Occipital lobe (tissue), 2 donors: ENCODE data around the gene PRDM1. TPM values are rescaled to one million over a fixed set of nuclear protein-coding genes. Genes with fewer than 3 reads are reported as not detected.

ENCODE experiments used
- DNase-seq: peaks from one replicate; lab custom pipeline; 2025; lab: John Stamatoyannopoulos, UW
- total RNA-seq: library from RNA; depleted of rRNA; stranded (reverse); fragments of >200 nt; gene quantifications from one replicate; pipeline ENCODE4 v1.2.3, GENCODE V29; 2014

PRDM1 gene
- total RNA-seq, 1 donor from 2014 or later = 1.4 TPM

DNA sequence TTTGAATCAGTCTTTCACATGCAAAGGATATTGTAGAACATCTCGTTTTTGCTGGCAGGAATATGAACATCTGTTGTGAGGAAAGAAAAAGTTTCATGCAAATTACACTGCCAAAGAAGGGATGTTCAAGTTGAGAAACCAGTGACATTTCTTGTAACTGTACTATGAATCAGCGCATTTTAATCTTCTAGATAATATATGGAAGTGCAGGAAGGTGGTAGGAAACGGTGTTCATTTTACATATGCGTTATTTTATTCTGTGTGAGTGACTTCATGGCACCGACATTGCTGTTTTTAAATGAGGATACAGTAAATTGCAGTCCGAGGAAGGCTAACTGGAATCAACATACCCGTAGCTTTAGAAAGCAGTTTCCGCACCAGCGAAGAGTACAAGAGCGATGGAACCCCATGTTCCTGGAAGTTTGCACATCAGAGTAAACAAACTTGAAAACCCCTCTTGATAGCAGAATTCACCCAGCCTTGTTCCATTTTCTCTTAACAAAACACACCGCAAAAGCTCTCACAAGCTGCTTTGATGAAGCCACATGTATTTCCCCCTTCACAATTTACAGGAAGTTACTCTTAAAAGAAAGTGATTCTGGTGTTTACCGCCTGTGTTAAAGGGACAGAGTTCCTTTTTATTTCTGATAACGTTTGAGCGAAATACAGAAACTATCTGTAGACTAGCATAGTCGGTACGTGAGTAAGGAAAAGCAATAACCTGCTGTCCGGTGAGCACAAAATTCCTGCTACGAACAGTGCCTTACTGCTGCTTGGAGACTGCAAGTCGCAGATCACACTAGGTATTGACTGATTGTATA lies 11.5 kb downstream of the PRDM1 start:
- no peak for DNase-seq

DNA sequence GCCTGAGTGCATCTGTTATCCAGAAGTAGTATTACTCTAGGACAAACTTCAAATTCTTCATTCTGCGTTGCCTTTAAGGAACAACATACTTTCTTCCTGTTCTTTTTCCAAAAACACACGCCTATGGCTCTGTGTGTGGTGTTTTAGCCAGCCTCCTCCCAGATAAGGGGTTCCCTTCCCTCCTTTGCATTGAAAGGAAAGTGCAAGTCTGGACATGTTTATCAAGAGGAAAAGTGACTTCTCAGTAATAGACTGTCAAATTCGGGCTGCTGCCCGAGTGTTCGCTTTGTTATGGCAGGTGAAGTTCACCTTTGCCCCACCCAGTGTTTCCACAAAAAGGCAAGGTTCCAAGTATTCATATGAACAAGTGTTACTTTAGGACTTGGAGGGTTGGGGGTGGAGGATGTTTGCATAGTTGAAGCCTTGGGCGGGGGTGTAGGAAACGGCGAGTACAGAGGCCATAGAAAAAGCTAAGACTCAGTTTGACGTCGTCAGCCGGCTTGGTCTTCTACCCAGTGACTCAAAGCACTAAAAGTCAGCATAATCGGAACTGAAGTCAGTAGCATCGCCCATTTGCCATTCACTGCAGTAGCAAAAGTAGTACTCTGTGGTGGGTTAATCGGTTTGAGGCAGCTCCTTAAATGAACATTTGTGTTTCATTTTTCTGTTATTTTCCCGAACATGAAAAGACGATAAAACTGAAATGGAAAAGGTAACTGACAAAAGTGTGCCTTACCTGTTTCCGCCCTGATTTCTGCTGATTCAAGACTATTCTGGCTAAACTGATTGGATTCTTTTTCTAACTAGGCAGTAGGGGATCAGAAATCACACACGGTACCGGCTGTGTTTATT lies 12.5 kb downstream of the PRDM1 start:
- DNase-seq = no peak

GRCh38 chr6:106099235-106099537 lies 13.1 kb downstream of the PRDM1 start:
- DNase-seq = no peak

DNA sequence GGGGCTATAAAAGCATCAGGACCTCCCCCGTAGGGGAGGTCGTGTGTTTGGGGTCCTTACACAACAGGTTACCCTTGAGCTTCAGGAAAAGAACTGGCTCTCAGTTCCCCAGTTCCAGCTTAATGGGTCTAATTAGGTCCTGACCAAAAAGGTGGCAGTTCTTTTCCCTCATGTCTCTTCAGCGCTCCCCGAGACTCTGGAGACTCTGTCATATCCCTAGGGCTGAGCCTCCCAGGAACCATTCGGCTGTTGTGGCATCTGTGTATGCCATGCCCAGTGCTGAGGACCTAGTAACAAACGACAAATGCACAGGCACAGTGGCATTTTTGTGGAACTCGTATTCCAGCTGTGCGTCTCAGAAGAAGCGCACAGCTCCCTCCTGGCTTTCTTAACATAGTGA lies 14.6 kb downstream of the PRDM1 start:
- no peak for DNase-seq

GRCh38 chr6:106101466-106101865 lies 15.3 kb downstream of the PRDM1 start:
- DNase-seq = no peak

GRCh38 chr6:106102034-106102433 lies 15.9 kb downstream of the PRDM1 start:
- DNase-seq = no peak

GRCh38 chr6:106102967-106103727 lies 17.0 kb downstream of the PRDM1 start:
- no peak for DNase-seq

GRCh38 chr6:106103728-106104109 lies 17.6 kb downstream of the PRDM1 start:
- no peak for DNase-seq

- no peak for DNase-seq
These were observed 18.3 kb downstream of the PRDM1 start for GRCh38 chr6:106104476-106104875.

DNA sequence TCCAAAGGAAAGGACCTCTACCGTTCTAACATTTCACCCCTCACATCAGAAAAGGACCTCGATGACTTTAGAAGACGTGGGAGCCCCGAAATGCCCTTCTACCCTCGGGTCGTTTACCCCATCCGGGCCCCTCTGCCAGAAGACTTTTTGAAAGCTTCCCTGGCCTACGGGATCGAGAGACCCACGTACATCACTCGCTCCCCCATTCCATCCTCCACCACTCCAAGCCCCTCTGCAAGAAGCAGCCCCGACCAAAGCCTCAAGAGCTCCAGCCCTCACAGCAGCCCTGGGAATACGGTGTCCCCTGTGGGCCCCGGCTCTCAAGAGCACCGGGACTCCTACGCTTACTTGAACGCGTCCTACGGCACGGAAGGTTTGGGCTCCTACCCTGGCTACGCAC lies 18.8 kb downstream of the PRDM1 start:
- no peak for DNase-seq

DNA sequence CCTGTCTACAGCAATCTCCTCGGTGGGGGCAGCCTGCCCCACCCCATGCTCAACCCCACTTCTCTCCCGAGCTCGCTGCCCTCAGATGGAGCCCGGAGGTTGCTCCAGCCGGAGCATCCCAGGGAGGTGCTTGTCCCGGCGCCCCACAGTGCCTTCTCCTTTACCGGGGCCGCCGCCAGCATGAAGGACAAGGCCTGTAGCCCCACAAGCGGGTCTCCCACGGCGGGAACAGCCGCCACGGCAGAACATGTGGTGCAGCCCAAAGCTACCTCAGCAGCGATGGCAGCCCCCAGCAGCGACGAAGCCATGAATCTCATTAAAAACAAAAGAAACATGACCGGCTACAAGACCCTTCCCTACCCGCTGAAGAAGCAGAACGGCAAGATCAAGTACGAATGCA lies 19.4 kb downstream of the PRDM1 start:
- no peak for DNase-seq

DNA sequence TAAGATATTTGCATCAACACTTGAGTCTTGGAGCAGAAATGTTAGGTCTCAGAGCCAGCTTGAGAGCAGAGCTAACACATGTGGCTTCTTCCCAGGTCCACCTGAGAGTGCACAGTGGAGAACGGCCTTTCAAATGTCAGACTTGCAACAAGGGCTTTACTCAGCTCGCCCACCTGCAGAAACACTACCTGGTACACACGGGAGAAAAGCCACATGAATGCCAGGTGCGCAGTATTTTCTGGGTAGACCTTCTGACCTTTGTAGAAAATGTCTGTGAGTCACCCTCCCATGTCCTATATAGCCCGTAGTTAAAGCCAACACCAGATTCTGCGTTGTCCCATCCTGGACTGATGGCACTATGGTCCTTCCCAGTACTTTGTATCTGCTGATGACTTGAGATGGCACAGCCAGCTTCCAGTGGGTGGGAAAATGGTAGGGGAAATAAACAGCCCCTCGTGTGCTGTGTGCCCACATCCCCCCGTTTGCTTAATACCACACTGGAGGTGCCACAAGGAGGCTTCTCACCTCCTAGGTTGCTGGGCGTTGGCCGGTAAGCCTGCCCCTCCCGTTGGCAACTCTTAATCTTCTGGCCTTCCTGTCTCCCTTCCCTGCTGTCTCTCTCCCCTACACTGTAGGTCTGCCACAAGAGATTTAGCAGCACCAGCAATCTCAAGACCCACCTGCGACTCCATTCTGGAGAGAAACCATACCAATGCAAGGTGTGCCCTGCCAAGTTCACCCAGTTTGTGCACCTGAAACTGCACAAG lies 20.3 kb downstream of the PRDM1 start:
- no peak for DNase-seq

- no peak for DNase-seq
These were observed 21.0 kb downstream of the PRDM1 start for GRCh38 chr6:106107043-106107613.

DNA sequence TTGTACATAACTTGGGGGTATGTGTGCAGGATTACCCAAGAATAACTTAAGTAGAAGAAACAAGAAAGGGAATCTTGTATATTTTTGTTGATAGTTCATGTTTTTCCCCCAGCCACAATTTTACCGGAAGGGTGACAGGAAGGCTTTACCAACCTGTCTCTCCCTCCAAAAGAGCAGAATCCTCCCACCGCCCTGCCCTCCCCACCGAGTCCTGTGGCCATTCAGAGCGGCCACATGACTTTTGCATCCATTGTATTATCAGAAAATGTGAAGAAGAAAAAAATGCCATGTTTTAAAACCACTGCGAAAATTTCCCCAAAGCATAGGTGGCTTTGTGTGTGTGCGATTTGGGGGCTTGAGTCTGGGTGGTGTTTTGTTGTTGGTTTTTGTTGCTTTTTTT lies 22.0 kb downstream of the PRDM1 start:
- no peak for DNase-seq

- DNase-seq = no peak
These were observed 22.9 kb downstream of the PRDM1 start for GRCh38 chr6:106109029-106109428.

GRCh38 chr6:106110164-106110826 lies 24.2 kb downstream of the PRDM1 start:
- DNase-seq = no peak

GRCh38 chr6:106112433-106112832 lies 26.3 kb downstream of the PRDM1 start:
- DNase-seq = no peak

- no peak for DNase-seq
These were observed 27.3 kb downstream of the PRDM1 start for GRCh38 chr6:106113256-106113959.

GRCh38 chr6:106114492-106114891 lies 28.4 kb downstream of the PRDM1 start:
- DNase-seq = no peak

- no peak for DNase-seq
These were observed 29.1 kb downstream of the PRDM1 start for GRCh38 chr6:106115286-106115685.
